H1 (cell line): ENCODE data around the gene SNX24. TPM values are rescaled to one million over a fixed set of nuclear protein-coding genes. Genes with fewer than 3 reads are reported as not detected.

Experiments
- CTCF ChIA-PET: fragments of 300-600 bp; sonication (Branson Sonifier 250); formaldehyde crosslinking; loops from one replicate; lab custom pipeline; 2021; ENCODE audit not compliant: partially characterized antibody; lab: Charles Lee
- POLR2A ChIA-PET: fragments of 300-600 bp; sonication (Branson Sonifier 250); formaldehyde crosslinking; loops from one replicate; lab custom pipeline; 2021; ENCODE audit warnings: inconsistent platforms; ENCODE audit not compliant: partially characterized antibody; lab: Charles Lee
- DNase-seq, 2 experiments: peaks; one replicate each; pipeline versions ENCODE4 v3.0.0 to v3.0.0-alpha.2; 2010 to 2022; ENCODE audit warnings: low spot score in 2 of 2, low read depth in 1 of 2, mixed read lengths in 1 of 2
- FAIRE-seq: peaks from 2 replicates; lab custom pipeline; 2011; peaks lifted over from hg19 to GRCh38; lab: Jason Lieb, UNC
- H2AFZ ChIP-seq: 2 replicates; pipeline ENCODE4 v1.8.1; 2012; ENCODE audit warnings: low read length, inconsistent platforms
- H2AK5ac ChIP-seq: 2 replicates; pipeline ENCODE4 v1.6.1; 2013; ENCODE audit warnings: low read depth, low read length
- H2BK120ac ChIP-seq: replicated peaks from 2 replicates; pipeline ENCODE3; 2013; ENCODE audit warnings: low read depth, low read length, inconsistent platforms
- H2BK12ac ChIP-seq: 2 replicates; pipeline ENCODE4 v1.6.1; 2013; ENCODE audit warnings: low read depth, low read length
- H2BK15ac ChIP-seq: 2 replicates; pipeline ENCODE4 v1.6.1; 2013; ENCODE audit warnings: low read length
- H2BK20ac ChIP-seq: 2 replicates; pipeline ENCODE4 v1.6.1; 2013; ENCODE audit warnings: low read length
- H2BK5ac ChIP-seq: 2 replicates; pipeline ENCODE4 v1.6.1; 2013; ENCODE audit warnings: low read depth, low read length
- H3K14ac ChIP-seq: 2 replicates; pipeline ENCODE4 v1.6.1; 2013; ENCODE audit warnings: inconsistent platforms; ENCODE audit not compliant: insufficient read length
- H3K18ac ChIP-seq: 2 replicates; pipeline ENCODE4 v1.6.1; 2013; ENCODE audit warnings: low read length; ENCODE audit errors: extremely low read depth
- H3K23ac ChIP-seq: 2 replicates; pipeline ENCODE4 v1.6.1; 2013; ENCODE audit warnings: inconsistent platforms; ENCODE audit not compliant: insufficient read length
- H3K23me2 ChIP-seq: 2 replicates; pipeline ENCODE4 v1.6.1; 2013; ENCODE audit warnings: low read depth, low read length
- H3K27ac ChIP-seq: 2 replicates; pipeline ENCODE4 v1.6.1; 2011; ENCODE audit warnings: low read depth, low read length, inconsistent platforms
- H3K27me3 ChIP-seq, 4 experiments: replicated peaks in 1 of 4; 1 replicate in 1 of 4; 2 replicates in 3 of 4; pipeline versions ENCODE4 v1.6.1 to v1.8.1; 2011 to 2013; ENCODE audit warnings: low read length in 3 of 4, mild to moderate bottlenecking in 3 of 4, inconsistent platforms in 2 of 4, mixed read lengths in 2 of 4, moderate library complexity in 1 of 4; ENCODE audit not compliant: control insufficient read depth in 3 of 4, insufficient read depth in 3 of 4; ENCODE audit errors: extremely low read depth in 1 of 4
- H3K36me3 ChIP-seq, 4 experiments: 2 replicates each; pipeline versions ENCODE4 v1.6.1 to v1.8.1; 2011 to 2013; ENCODE audit warnings: mild to moderate bottlenecking in 4 of 4, low read length in 3 of 4, moderate library complexity in 2 of 4, control low read depth in 1 of 4, inconsistent platforms in 1 of 4; ENCODE audit not compliant: insufficient read depth in 4 of 4, control insufficient read depth in 2 of 4
- H3K4ac ChIP-seq: replicated peaks from 2 replicates; pipeline ENCODE3; 2013; ENCODE audit warnings: low read length, low read depth, mixed read lengths, inconsistent platforms; ENCODE audit not compliant: insufficient read length
- H3K4me1 ChIP-seq, 4 experiments: replicated peaks in 1 of 4; 1 replicate in 1 of 4; 2 replicates in 3 of 4; pipeline versions ENCODE4 v1.6.1 to v1.8.1; 2011 to 2013; ENCODE audit warnings: low read length in 3 of 4, inconsistent platforms in 2 of 4, mixed read lengths in 1 of 4; ENCODE audit not compliant: insufficient read depth in 4 of 4, control insufficient read depth in 3 of 4
- H3K4me2 ChIP-seq, 2 experiments: 2 replicates each; pipeline versions ENCODE4 v1.6.1 to v1.8.1; 2011 to 2013; ENCODE audit warnings: low read depth in 2 of 2, low read length in 2 of 2, control low read depth in 1 of 2, inconsistent platforms in 1 of 2, mild to moderate bottlenecking in 1 of 2; ENCODE audit not compliant: insufficient read depth in 1 of 2
- H3K4me3 ChIP-seq, 4 experiments: fragments of 200-600, 300-600 bp in 1 of 4; sonication (generic), shearing (Covaris generic), sonication (Bioruptor Twin) in 1 of 4; 2 replicates each; pipeline versions ENCODE4 v1.5.1 to v1.8.1; 2011 to 2016; ENCODE audit warnings: low read length in 4 of 4, low read depth in 3 of 4, control low read depth in 2 of 4, inconsistent platforms in 2 of 4, mild to moderate bottlenecking in 2 of 4, mixed read lengths in 1 of 4, moderate library complexity in 1 of 4; ENCODE audit not compliant: insufficient read depth in 2 of 4; ENCODE audit errors: extremely low read depth in 1 of 4
- H3K56ac ChIP-seq: replicated peaks from 2 replicates; pipeline ENCODE3; 2013; ENCODE audit warnings: low read depth, mild to moderate bottlenecking, mixed read lengths, low read length, inconsistent platforms; ENCODE audit not compliant: insufficient read length
- H3K79me1 ChIP-seq: 2 replicates; pipeline ENCODE4 v1.6.1; 2013; ENCODE audit warnings: low read depth, low read length, control low read depth
- H3K79me2 ChIP-seq, 2 experiments: 2 replicates each; pipeline versions ENCODE4 v1.6.1 to v1.8.1; 2012 to 2013; ENCODE audit warnings: low read length in 2 of 2, mild to moderate bottlenecking in 2 of 2, inconsistent platforms in 1 of 2; ENCODE audit not compliant: insufficient read depth in 2 of 2, control insufficient read depth in 1 of 2
- H3K9ac ChIP-seq, 4 experiments: replicated peaks in 1 of 4; 1 replicate in 1 of 4; 2 replicates in 3 of 4; pipeline versions ENCODE4 v1.6.1 to v1.8.1; 2011 to 2013; ENCODE audit warnings: low read depth in 3 of 4, low read length in 3 of 4, control low read depth in 2 of 4, mild to moderate bottlenecking in 2 of 4, moderate library complexity in 2 of 4, inconsistent platforms in 1 of 4; ENCODE audit errors: extremely low read depth in 1 of 4
- H3K9me3 ChIP-seq, 2 experiments: 2 replicates each; pipeline versions ENCODE4 v1.6.1 to v1.8.1; 2012 to 2013; ENCODE audit warnings: mild to moderate bottlenecking in 2 of 2, moderate library complexity in 2 of 2, control low read depth in 1 of 2, inconsistent platforms in 1 of 2, low read depth in 1 of 2, low read length in 1 of 2, mixed read lengths in 1 of 2; ENCODE audit not compliant: insufficient read depth in 2 of 2
- H4K20me1 ChIP-seq, 2 experiments: replicated peaks in 1 of 2; 2 replicates each; pipeline versions ENCODE3 to v1.8.1; 2011 to 2013; ENCODE audit warnings: inconsistent platforms in 2 of 2, low read length in 2 of 2, mild to moderate bottlenecking in 1 of 2; ENCODE audit not compliant: insufficient read depth in 2 of 2, control insufficient read depth in 1 of 2
- H4K5ac ChIP-seq: 2 replicates; pipeline ENCODE4 v1.6.1; 2013; ENCODE audit warnings: low read length, low read depth, mixed read lengths, inconsistent platforms; ENCODE audit not compliant: insufficient read length
- H4K8ac ChIP-seq: 2 replicates; pipeline ENCODE4 v1.8.0; 2013; ENCODE audit warnings: mild to moderate bottlenecking, moderate library complexity, low read length, inconsistent platforms; ENCODE audit not compliant: insufficient read depth; ENCODE audit errors: extremely low read depth
- H4K91ac ChIP-seq: replicated peaks from 2 replicates; pipeline ENCODE3; 2013; ENCODE audit warnings: low read length, mixed read lengths, inconsistent platforms; ENCODE audit not compliant: insufficient read length
- BACH1 ChIP-seq: IDR thresholded peaks from 2 replicates; pipeline ENCODE4 v1.6.1; 2012; ENCODE audit warnings: low read length, improper control_type of control experiment
- NRF1 ChIP-seq: IDR thresholded peaks from 2 replicates; pipeline ENCODE4 v1.6.1; 2011; ENCODE audit warnings: mild to moderate bottlenecking, low read depth, low read length, improper control_type of control experiment
- WGBS, 2 experiments: shearing (Covaris generic) in 1 of 2; methylation state at CpG; one replicate each; pipeline versions ENCODE4 v1.1.6 to v1.1.7; 2013 to 2015; ENCODE audit warnings: low lambda C conversion rate in 2 of 2, mixed read lengths in 2 of 2, inconsistent platforms in 1 of 2, low coverage in 1 of 2, missing lambda C conversion rate in 1 of 2; ENCODE audit not compliant: insufficient replicate concordance in 2 of 2, insufficient coverage in 1 of 2, insufficient read length in 1 of 2; ENCODE audit errors: extremely low coverage in 1 of 2, missing lambda C conversion rate in 1 of 2; 5-methylcytosine and 5-hydroxymethylcytosine counted together
- polyA plus RNA-seq, 7 experiments: library from polyadenylated mRNA; depleted of rRNA in 3 of 7; stranded (reverse) in 5 of 7; unstranded in 2 of 7; fragments of >200 nt in 5 of 7; fragments of 200-250 nt in 2 of 7; gene quantifications; 1 replicate in 5 of 7; 2 replicates in 1 of 7; 4 replicates in 1 of 7; pipeline versions ENCODE4 v1.2.1 to v1.2.3, GENCODE V29; 2011 to 2013; ENCODE audit warnings: missing spikeins in 2 of 7, mixed read lengths in 2 of 7
- total RNA-seq: library from RNA; stranded (reverse); fragmentation: NEBNext Ultra II Directional; extraction: Animal tissue kit (Norgen Biotek cat#: 25700); gene quantifications from 2 replicates; pipeline ENCODE4 v1.2.1, GENCODE V29; 2021

SNX24 gene
- total and polyA plus RNA-seq, 2 of the 8 experiments (the other 6 are each of a cell fraction or from before 2014, with no cell fraction given): 7.3 to 14.3 TPM

GRCh38 chr5:122885045-122885517 lies 39.7 kb downstream of the SNX24 start:
- Histone ChIP-seq H2BK120ac (no peak overlapping the region), H4K91ac (no peak overlapping the region), H3K27ac (no peak overlapping the region), H3K18ac (no peak overlapping the region), H2AFZ (no peak overlapping the region), H3K27me3 (no peaks in the 10 kb centered on the region), H4K5ac (no peak overlapping the region), H3K4me2 (no peak overlapping the region), H3K79me2 (no peaks in the 10 kb centered on the region), H3K4me3 (no peak overlapping the region), H3K9me3 (no peaks in the 10 kb centered on the region), H3K36me3 (no peaks in the 10 kb centered on the region), H3K4ac (no peak overlapping the region), H2BK5ac (no peak overlapping the region), H2BK20ac (no peak overlapping the region), H2BK12ac (no peak overlapping the region), H2AK5ac (no peak overlapping the region), H3K4me1 (peaks cover 2 to 8% (median 4%) of the 10 kb centered on the region in 4 experiments; a peak in 5 of 7 replicates), H3K79me1 (no peaks in the 10 kb centered on the region), H2BK15ac (no peak overlapping the region), H3K14ac (no peak overlapping the region), H3K23ac (no peak overlapping the region), H3K56ac (no peak overlapping the region), H3K9ac (no peak overlapping the region), H4K8ac (no peak overlapping the region), H3K23me2 (no peaks in the 10 kb centered on the region), H4K20me1 (no peaks in the 10 kb centered on the region)
- ChIA-PET CTCF (interaction anchor here (0.8 to 1.6 kb wide), 4 partner anchors 11 to 183 kb away, joined by 3 to 7 read pairs (median 5); no protein-coding TSS in a partner anchor), POLR2A (no interaction called here)
- FAIRE-seq: no peak
- WGBS, 2 experiments: 92% methylated on average over 1 of the region's 1 CpG; no CpG with 5 or more reads in 1 of the 2 experiments
- DNase-seq: no peak
- TF ChIP-seq BACH1: no peak
- no peak for TF ChIP-seq NRF1
